ENCODE data around the gene SEZ6. TPM values are rescaled to one million over a fixed set of nuclear protein-coding genes. Genes with fewer than 3 reads are reported as not detected.
A peak's percentile ranks its signal among the peaks of the same experiment; 100 is the strongest.

SEZ6 gene
- total RNA-seq, 3 donors from 2014 or later, result not detected

DNA sequence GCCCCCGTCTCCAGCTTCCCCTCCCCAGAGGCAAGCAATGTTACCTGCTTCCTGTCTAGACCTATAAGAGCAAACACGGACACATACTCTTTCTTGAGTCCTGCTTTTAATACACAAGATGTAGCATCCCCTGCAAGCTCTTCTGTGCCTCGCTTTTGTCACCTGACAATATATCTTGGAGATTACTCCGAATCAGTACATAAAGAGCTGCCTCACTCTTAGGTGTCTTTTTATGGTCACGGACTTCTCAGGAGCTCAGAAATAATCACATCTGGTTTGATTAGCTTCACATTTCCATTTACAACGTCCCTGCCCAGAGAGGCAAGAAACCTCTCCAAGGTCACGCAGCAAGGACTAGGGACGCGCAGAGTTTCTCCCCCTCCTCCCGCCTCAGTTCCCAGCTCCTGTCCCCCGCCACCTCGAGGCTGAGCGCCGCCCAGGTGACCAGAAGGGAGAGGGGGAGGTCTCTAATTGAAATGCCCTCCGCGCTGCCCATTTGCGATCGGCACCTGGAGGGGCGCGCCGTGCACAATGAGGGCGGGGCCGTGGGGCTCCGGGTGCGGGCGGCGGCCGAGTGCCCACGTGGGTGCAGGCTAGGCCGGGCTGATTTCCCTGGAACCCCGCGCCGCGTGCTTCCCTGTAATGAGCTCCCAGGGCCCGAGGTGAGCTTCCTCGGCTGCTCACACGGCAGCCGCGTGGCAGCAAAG, 13.8 kb upstream of the SEZ6 start:
- intact Hi-C loops (cut with DNase I; ENCODE audit: low total_unique reads), result no loop called here
- Histone ChIP-seq H3K27ac (no peak overlapping the region), H3K4me3 (peak overlapping the region in 2 of 3 donors; percentile 9 to 57), H3K27me3 (peaks cover 2 to 28% of the 10 kb centered on the region in 2 donors), H3K36me3 (no peaks in the 10 kb centered on the region), H3K9me3 (no peaks in the 10 kb centered on the region), H3K4me1 (no peaks in the 10 kb centered on the region)
- TF ChIP-seq POLR2A (IDR thresholded peaks at IDR 0.05) (no peak), POLR2AphosphoS5 (IDR thresholded peaks at IDR 0.05) (no peak)
- TF ChIP-seq, protein P1, sequence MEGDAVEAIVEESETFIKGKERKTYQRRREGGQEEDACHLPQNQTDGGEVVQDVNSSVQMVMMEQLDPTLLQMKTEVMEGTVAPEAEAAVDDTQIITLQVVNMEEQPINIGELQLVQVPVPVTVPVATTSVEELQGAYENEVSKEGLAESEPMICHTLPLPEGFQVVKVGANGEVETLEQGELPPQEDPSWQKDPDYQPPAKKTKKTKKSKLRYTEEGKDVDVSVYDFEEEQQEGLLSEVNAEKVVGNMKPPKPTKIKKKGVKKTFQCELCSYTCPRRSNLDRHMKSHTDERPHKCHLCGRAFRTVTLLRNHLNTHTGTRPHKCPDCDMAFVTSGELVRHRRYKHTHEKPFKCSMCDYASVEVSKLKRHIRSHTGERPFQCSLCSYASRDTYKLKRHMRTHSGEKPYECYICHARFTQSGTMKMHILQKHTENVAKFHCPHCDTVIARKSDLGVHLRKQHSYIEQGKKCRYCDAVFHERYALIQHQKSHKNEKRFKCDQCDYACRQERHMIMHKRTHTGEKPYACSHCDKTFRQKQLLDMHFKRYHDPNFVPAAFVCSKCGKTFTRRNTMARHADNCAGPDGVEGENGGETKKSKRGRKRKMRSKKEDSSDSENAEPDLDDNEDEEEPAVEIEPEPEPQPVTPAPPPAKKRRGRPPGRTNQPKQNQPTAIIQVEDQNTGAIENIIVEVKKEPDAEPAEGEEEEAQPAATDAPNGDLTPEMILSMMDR (IDR thresholded peaks at IDR 0.05), result no peak
- no peak for DNase-seq (ENCODE audit: low spot score in 2 of 2)

- no peak overlapping the region for H3K4me3 ChIP-seq
- no peaks in the 10 kb centered on the region for H3K9me3 ChIP-seq
- TF ChIP-seq POLR2AphosphoS5 (IDR thresholded peaks at IDR 0.05) (no peak), POLR2A (IDR thresholded peaks at IDR 0.05) (no peak)
- TF ChIP-seq, protein P1 (IDR thresholded peaks at IDR 0.05), result no peak
- DNase-seq (ENCODE audit: low spot score in 2 of 2), result no peak
- no peaks in the 10 kb centered on the region for H3K36me3 ChIP-seq
- H3K4me1 ChIP-seq, result no peaks in the 10 kb centered on the region
- no peak overlapping the region for H3K27ac ChIP-seq
- intact Hi-C loops (cut with DNase I; ENCODE audit: low total_unique reads), result no loop called here
- H3K27me3 ChIP-seq, result peaks cover 2 to 28% of the 10 kb centered on the region in 2 donors
These were observed 13.1 kb upstream of the SEZ6 start for GRCh38 chr17:29018788-29019474.

DNA sequence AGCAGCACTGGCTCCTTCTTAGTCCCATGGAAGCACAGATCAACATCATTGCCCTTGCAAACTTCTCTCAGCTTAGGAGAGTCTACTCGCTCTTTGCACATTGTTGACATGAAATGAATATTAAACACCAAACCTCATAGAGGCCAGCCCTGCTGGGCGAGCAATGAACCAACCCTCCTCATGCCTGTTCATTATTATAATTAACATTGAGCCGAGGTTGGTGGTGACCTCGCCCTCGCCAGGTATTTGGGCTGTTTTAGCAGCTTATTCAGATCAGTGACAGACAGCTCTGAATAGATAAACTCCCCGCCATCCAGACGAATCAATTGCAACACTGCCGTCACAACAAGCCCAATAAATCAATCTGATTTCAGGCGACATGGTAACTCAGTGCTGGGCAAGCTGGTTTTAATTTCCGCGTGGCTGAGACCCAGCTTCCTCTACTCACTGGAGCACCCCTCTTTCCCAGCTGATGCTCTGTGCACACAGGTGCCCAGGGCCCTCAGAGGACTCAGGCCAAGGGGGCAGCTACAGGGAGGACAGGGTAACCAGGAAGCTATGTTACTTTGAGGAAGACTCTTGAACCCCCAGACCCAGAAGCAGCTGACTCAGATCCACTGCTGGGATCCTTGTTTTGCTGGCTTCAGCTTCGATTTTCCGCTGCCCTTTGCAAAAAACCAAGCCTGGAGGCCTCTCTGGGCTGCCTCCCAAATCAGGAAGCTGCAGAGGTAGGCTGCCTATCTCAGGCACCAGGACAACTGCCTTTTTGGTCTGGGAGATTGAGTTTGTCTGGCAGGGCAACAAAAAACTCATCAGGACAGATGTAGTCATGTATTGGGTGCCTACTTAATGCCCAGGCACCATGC, 10.7 kb upstream of the SEZ6 start:
- H3K27me3 ChIP-seq, result peaks cover 2 to 27% of the 10 kb centered on the region in 2 donors
- intact Hi-C loops (cut with DNase I; ENCODE audit: low total_unique reads), result no loop called here

GRCh38 chr17:29014716-29015115, 8.9 kb upstream of the SEZ6 start:
- Histone ChIP-seq H3K27ac (no peak overlapping the region), H3K4me1 (no peaks in the 10 kb centered on the region), H3K9me3 (no peaks in the 10 kb centered on the region), H3K36me3 (no peaks in the 10 kb centered on the region), H3K4me3 (no peak overlapping the region), H3K27me3 (peaks cover 2 to 12% of the 10 kb centered on the region in 2 donors)
- no peak for DNase-seq (ENCODE audit: low spot score in 2 of 2)
- TF ChIP-seq POLR2A (IDR thresholded peaks at IDR 0.05), result no peak
- TF ChIP-seq POLR2AphosphoS5 (IDR thresholded peaks at IDR 0.05), result no peak
- intact Hi-C loops (cut with DNase I; ENCODE audit: low total_unique reads), result no loop called here

More for the DNA sequence above, 10.7 kb upstream of the SEZ6 start:
- Histone ChIP-seq H3K36me3 (no peaks in the 10 kb centered on the region), H3K27ac (no peak overlapping the region), H3K4me3 (no peak overlapping the region), H3K9me3 (no peaks in the 10 kb centered on the region), H3K4me1 (no peaks in the 10 kb centered on the region)
- TF ChIP-seq, protein P1 (IDR thresholded peaks at IDR 0.05), result no peak
- TF ChIP-seq POLR2AphosphoS5 (IDR thresholded peaks at IDR 0.05), result no peak
- TF ChIP-seq POLR2A (IDR thresholded peaks at IDR 0.05), result no peak
- DNase-seq (ENCODE audit: low spot score in 2 of 2), result no peak

DNA sequence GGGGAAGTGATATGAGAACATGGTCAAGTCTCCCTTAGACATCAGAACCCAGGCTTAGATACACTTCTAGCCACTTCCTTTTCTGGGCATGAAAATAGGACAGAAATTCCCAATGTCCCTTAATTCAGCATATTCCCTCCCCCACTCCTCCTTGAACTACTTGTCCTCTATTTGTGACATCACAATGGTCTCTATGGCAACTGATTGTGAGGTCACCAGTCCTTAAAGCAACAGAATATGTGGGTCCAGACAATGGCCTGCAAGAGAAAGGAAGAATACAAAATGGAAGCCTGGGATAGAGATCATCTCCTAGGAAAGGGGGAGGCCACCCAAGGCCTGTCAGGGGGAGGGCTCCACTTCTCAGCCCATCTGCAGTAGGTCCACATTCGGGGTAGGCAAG, 6.7 kb upstream of the SEZ6 start:
- no peak for DNase-seq (ENCODE audit: low spot score in 2 of 2)
- Histone ChIP-seq H3K27ac (no peak overlapping the region), H3K9me3 (no peaks in the 10 kb centered on the region), H3K27me3 (peaks cover 0 to 17% of the 10 kb centered on the region in 2 donors), H3K4me1 (no peaks in the 10 kb centered on the region), H3K4me3 (no peak overlapping the region), H3K36me3 (no peaks in the 10 kb centered on the region)
- TF ChIP-seq POLR2AphosphoS5 (IDR thresholded peaks at IDR 0.05) (no peak), POLR2A (IDR thresholded peaks at IDR 0.05) (no peak)
- TF ChIP-seq, protein P1 (IDR thresholded peaks at IDR 0.05), result no peak
- intact Hi-C loops (cut with DNase I; ENCODE audit: low total_unique reads), result no loop called here

Data from breast epithelium (tissue), 4 donors.